Measurements from ENCODE around the gene KIF19.

DNA sequence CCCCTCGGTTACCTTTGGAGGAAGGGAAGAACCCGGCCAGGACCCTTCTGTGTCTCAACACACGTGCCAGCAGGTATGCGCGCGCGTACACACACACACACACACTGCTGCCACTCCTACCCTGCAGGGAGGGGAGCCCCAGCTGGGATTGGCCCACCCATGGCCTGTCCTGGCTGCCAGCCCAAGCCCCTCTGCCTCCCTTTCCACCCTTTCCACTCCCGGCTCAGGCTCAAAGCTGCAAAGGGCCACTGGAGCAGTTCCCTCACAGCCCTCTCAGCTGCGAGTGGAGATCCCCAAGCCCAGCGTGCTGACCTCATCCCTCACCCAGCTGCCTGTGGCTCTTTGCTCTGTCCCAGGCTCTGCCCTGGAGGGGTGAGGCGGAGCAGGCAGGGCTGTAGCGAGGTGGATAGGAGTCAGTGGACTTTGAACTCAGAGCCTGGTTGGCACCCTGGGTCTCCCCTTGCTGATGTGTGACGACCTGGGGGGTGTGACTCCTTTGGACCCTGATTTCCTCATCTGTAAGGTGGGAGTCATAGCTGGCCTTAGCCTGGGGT lies 14.5 kb downstream of the KIF19 start:
- TF ChIP-seq EZH2phosphoT487 (IDR thresholded peaks at IDR 0.05; ENCODE audit: insufficient read depth, low read depth) = no peak
- TF ChIP-seq EZH2 (IDR thresholded peaks at IDR 0.05; ENCODE audit: insufficient read depth, poor library complexity, severe bottlenecking) = no peak

Data from GM23248 (cell line).